ENCODE results near the gene ANKUB1.

Gene ANKUB1

DNA sequence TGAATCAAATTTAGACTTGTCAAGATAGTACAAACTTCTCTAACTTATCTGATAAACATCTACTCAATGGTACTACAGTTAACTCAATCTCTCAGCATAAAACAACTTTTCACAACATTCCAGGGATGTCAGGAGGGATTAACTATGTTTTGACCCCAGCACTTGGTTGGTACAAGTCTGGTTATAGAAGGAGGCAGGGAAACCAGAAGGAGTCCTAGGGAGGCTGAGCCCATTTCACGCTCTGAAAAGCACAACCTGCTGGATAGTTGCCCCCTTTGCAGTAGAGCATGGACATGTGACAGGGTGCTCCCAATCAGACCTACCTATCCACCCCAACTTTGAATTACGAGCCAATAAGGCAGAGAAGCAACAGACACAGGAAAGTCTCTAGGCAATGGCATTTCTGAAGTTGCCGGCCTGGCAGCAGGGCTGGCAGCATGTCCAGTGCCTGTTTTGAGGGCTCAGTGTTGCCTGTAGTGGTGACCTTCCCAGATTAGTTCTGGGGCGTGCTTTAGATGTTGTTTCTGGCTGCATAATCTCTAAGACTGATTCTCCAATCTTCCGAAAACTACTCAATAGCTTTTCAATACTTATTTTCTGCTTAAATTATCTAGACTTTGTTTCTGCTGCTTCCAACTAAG is 8.2 kb downstream of the ANKUB1 start:
- no peaks in the 10 kb centered on the region for H4K20me1 ChIP-seq (ENCODE audit: low read depth, low read length)
- H3K9ac ChIP-seq (ENCODE audit: low read length), result no peak overlapping the region
- H3K36me3 ChIP-seq (ENCODE audit: low read length), result no peaks in the 10 kb centered on the region
- H2AFZ ChIP-seq (ENCODE audit: low read depth, low read length, severe bottlenecking), result no peak overlapping the region
- no peaks in the 10 kb centered on the region for H3K9me2 ChIP-seq (replicated peaks; ENCODE audit: insufficient read depth, low read length)
- no peaks in the 10 kb centered on the region for H3K27me3 ChIP-seq (ENCODE audit: low read length)
- no peaks in the 10 kb centered on the region for H3F3A ChIP-seq (ENCODE audit: insufficient read depth)
- H3K27ac ChIP-seq (ENCODE audit: low read depth, low read length), result no peak overlapping the region
- H3K4me3 ChIP-seq (ENCODE audit: insufficient read depth, low read length, poor library complexity, severe bottlenecking), result no peak overlapping the region
- no peak overlapping the region for H3K4me2 ChIP-seq (ENCODE audit: low read depth, low read length, poor library complexity, severe bottlenecking)
- no peaks in the 10 kb centered on the region for H3K79me2 ChIP-seq (ENCODE audit: insufficient read depth, low read length)
- H3K9me3 ChIP-seq (ENCODE audit: insufficient read depth, low read length), result no peaks in the 10 kb centered on the region
- TF ChIP-seq EZH2phosphoT487 (conservative IDR thresholded peaks at IDR 0.05; ENCODE audit: low read length) (no peak), CTCF (IDR thresholded peaks at IDR 0.05; ENCODE audit: insufficient read depth, low read length, poor library complexity, severe bottlenecking) (no peak)

- Histone ChIP-seq H3K36me3 (ENCODE audit: low read length) (no peaks in the 10 kb centered on the region), H3K4me2 (ENCODE audit: low read depth, low read length, poor library complexity, severe bottlenecking) (no peak overlapping the region), H3K9me3 (ENCODE audit: insufficient read depth, low read length) (no peaks in the 10 kb centered on the region), H3K27ac (ENCODE audit: low read depth, low read length) (no peak overlapping the region; the same call in 1 of the 2 replicates), H3K9me2 (replicated peaks; ENCODE audit: insufficient read depth, low read length) (no peaks in the 10 kb centered on the region), H4K20me1 (ENCODE audit: low read depth, low read length) (no peaks in the 10 kb centered on the region), H3K9ac (ENCODE audit: low read length) (no peak overlapping the region), H3F3A (ENCODE audit: insufficient read depth) (no peaks in the 10 kb centered on the region), H2AFZ (ENCODE audit: low read depth, low read length, severe bottlenecking) (no peak overlapping the region), H3K27me3 (ENCODE audit: low read length) (no peaks in the 10 kb centered on the region), H3K79me2 (ENCODE audit: insufficient read depth, low read length) (no peaks in the 10 kb centered on the region), H3K4me3 (ENCODE audit: insufficient read depth, low read length, poor library complexity, severe bottlenecking) (no peak overlapping the region)
- TF ChIP-seq CTCF (IDR thresholded peaks at IDR 0.05; ENCODE audit: insufficient read depth, low read length, poor library complexity, severe bottlenecking) (no peak), EZH2phosphoT487 (conservative IDR thresholded peaks at IDR 0.05; ENCODE audit: low read length) (no peak)
Measured at GRCh38 chr3:149783576-149783975, 8.8 kb downstream of the ANKUB1 start.

DNA sequence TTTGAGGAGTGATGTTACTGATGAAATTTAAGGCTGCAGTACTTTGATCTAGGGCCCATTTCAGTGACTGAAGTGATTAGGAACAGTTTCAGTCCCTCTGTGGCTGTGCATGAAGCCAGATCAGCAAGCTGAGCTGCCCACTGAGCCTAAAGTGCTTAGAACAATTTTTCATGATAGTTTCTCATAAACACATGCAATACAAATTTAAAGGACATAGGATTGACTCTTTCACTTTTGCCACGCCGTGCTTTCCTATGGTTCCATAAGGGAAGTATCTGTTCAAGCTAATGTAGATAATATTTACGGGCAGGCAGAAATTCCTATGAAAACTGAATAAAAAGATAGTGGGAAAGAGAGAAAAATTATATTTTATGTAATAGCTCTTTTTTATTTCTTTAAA is 10.6 kb downstream of the ANKUB1 start:
- no peak overlapping the region for H3K9ac ChIP-seq (ENCODE audit: low read length)
- no peak overlapping the region for H3K4me3 ChIP-seq (ENCODE audit: insufficient read depth, low read length, poor library complexity, severe bottlenecking)
- no peak overlapping the region for H2AFZ ChIP-seq (ENCODE audit: low read depth, low read length, severe bottlenecking)

More for the DNA sequence above, 10.6 kb downstream of the ANKUB1 start:
- TF ChIP-seq CTCF (IDR thresholded peaks at IDR 0.05; ENCODE audit: insufficient read depth, low read length, poor library complexity, severe bottlenecking), result no peak
- TF ChIP-seq EZH2phosphoT487 (conservative IDR thresholded peaks at IDR 0.05; ENCODE audit: low read length), result no peak
- no peak overlapping the region for H3K27ac ChIP-seq (ENCODE audit: low read depth, low read length)
- H3K9me2 ChIP-seq (replicated peaks; ENCODE audit: insufficient read depth, low read length), result no peaks in the 10 kb centered on the region
- H3K36me3 ChIP-seq (ENCODE audit: low read length), result no peaks in the 10 kb centered on the region
- no peaks in the 10 kb centered on the region for H4K20me1 ChIP-seq (ENCODE audit: low read depth, low read length)
- no peaks in the 10 kb centered on the region for H3K79me2 ChIP-seq (ENCODE audit: insufficient read depth, low read length)
- H3K9me3 ChIP-seq (ENCODE audit: insufficient read depth, low read length), result no peaks in the 10 kb centered on the region
- H3K27me3 ChIP-seq (ENCODE audit: low read length), result no peaks in the 10 kb centered on the region
- H3F3A ChIP-seq (ENCODE audit: insufficient read depth), result no peaks in the 10 kb centered on the region
- H3K4me2 ChIP-seq (ENCODE audit: low read depth, low read length, poor library complexity, severe bottlenecking), result peak overlapping the region; percentile 42
